Measurements from ENCODE around the gene ARID1B. TPM values are rescaled to one million over a fixed set of nuclear protein-coding genes. Genes with fewer than 3 reads are reported as not detected.

ARID1B gene
- total and polyA plus RNA-seq, 2 of the 13 experiments (the other 11 are each of a cell fraction or from before 2014, with no cell fraction given): 20.1 to 32.6 TPM

DNA sequence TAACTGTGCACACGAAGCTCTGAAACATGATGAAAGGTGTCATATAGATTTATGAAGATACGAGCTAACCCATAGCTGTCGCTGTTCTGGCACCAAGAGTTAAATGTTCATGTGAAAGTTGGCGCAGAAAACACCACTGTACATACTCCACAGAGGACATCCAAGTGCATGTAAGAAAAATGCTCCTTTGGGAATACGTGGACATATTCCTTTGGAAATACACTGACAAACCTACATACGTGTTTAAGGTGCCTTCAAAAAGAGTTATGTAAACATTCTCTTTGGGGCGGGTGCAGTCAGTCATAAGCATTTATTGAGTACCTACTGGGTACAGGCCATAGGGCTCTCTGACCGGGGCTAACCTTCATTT, 723 bp upstream of the ARID1B start (continued):
- no peak for TF ChIP-seq ZNF768 (CRISPR knock-in tag; IDR thresholded peaks at IDR 0.05)
- TF ChIP-seq, protein P1, sequence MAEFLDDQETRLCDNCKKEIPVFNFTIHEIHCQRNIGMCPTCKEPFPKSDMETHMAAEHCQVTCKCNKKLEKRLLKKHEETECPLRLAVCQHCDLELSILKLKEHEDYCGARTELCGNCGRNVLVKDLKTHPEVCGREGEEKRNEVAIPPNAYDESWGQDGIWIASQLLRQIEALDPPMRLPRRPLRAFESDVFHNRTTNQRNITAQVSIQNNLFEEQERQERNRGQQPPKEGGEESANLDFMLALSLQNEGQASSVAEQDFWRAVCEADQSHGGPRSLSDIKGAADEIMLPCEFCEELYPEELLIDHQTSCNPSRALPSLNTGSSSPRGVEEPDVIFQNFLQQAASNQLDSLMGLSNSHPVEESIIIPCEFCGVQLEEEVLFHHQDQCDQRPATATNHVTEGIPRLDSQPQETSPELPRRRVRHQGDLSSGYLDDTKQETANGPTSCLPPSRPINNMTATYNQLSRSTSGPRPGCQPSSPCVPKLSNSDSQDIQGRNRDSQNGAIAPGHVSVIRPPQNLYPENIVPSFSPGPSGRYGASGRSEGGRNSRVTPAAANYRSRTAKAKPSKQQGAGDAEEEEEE (CRISPR knock-in tag; IDR thresholded peaks at IDR 0.05; ENCODE audit: borderline replicate concordance): no peak
- no peak for TF ChIP-seq ZNF138 (CRISPR knock-in tag; IDR thresholded peaks at IDR 0.05; ENCODE audit: low read depth)
- TF ChIP-seq CCDC6 (CRISPR knock-in tag; IDR thresholded peaks at IDR 0.05): no peak
- TF ChIP-seq ZBTB7A (CRISPR knock-in tag; IDR thresholded peaks at IDR 0.05): no peak
- TF ChIP-seq SAP130 (CRISPR knock-in tag; IDR thresholded peaks at IDR 0.05; ENCODE audit: low read depth): peak; percentile 37; the same call in 1 of the 2 replicates
- no peak for TF ChIP-seq ZNF704 (CRISPR knock-in tag; IDR thresholded peaks at IDR 0.05; ENCODE audit: borderline replicate concordance)
- TF ChIP-seq, protein P2, sequence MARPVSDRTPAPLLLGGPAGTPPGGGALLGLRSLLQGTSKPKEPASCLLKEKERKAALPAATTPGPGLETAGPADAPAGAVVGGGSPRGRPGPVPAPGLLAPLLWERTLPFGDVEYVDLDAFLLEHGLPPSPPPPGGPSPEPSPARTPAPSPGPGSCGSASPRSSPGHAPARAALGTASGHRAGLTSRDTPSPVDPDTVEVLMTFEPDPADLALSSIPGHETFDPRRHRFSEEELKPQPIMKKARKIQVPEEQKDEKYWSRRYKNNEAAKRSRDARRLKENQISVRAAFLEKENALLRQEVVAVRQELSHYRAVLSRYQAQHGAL (CRISPR knock-in tag; IDR thresholded peaks at IDR 0.05; ENCODE audit: not compliant biosample characterization): peak; percentile 36
- TF ChIP-seq SIX1 (CRISPR knock-in tag; IDR thresholded peaks at IDR 0.05; ENCODE audit: borderline replicate concordance): no peak
- no peak for TF ChIP-seq ZNF781 (CRISPR knock-in tag; IDR thresholded peaks at IDR 0.05; ENCODE audit: borderline replicate concordance, not compliant biosample characterization)
- no peak for TF ChIP-seq NR1H2 (CRISPR knock-in tag; IDR thresholded peaks at IDR 0.05; ENCODE audit: borderline replicate concordance, low read depth)
- 0 out of 2 replicates have a peak, but pooled peaks have one; percentile 14 for TF ChIP-seq JUN (CRISPR knock-in tag; IDR thresholded peaks at IDR 0.05)
- no peak for TF ChIP-seq ZNF674 (CRISPR knock-in tag; IDR thresholded peaks at IDR 0.05; ENCODE audit: low read depth)
- TF ChIP-seq THAP8 (CRISPR knock-in tag; IDR thresholded peaks at IDR 0.05; ENCODE audit: borderline replicate concordance): no peak
- no peak for TF ChIP-seq MTERF4 (CRISPR knock-in tag; IDR thresholded peaks at IDR 0.05)
- no peak for TF ChIP-seq ZNF562 (CRISPR knock-in tag; IDR thresholded peaks at IDR 0.05; ENCODE audit: borderline replicate concordance)
- 0 out of 2 replicates have a peak, but pooled peaks have one; percentile 9 for TF ChIP-seq ZNF614 (CRISPR knock-in tag; IDR thresholded peaks at IDR 0.05; ENCODE audit: borderline replicate concordance)
- no peak for TF ChIP-seq GMEB2 (CRISPR knock-in tag; IDR thresholded peaks at IDR 0.05; ENCODE audit: low read depth)
- no peak for TF ChIP-seq ZMAT3 (CRISPR knock-in tag; conservative IDR thresholded peaks at IDR 0.05)
- no peak for TF ChIP-seq AGO1 (IDR thresholded peaks at IDR 0.05; ENCODE audit: low read depth, low read length, poor library complexity, severe bottlenecking)
- no peak for TF ChIP-seq ZFP36 (IDR thresholded peaks at IDR 0.05; ENCODE audit: borderline replicate concordance, low read depth, low read length, partially characterized antibody)
- TF ChIP-seq REPIN1 (CRISPR knock-in tag; IDR thresholded peaks at IDR 0.05; ENCODE audit: borderline replicate concordance, low read depth): 0 out of 2 replicates have a peak, but pooled peaks have one; percentile 56
- TF ChIP-seq MAF1 (CRISPR knock-in tag; IDR thresholded peaks at IDR 0.05; ENCODE audit: borderline replicate concordance): no peak
- no peak for TF ChIP-seq FOXK2 (IDR thresholded peaks at IDR 0.05)
